Activated gamma-delta T cell treated with Interleukin-2 at 50 U/mL for 16 hours (primary cell): ENCODE measurements around the gene MDN1.
"Not testable (repeated sequence)": the region's sequence is repeated elsewhere in the genome, so short reads cannot be mapped to it uniquely, and the experiment has no call there.

ENCODE experiments used
- DNase-seq: peaks from one replicate; pipeline ENCODE4 v3.0.0-alpha.2; 2020

Gene MDN1

DNA sequence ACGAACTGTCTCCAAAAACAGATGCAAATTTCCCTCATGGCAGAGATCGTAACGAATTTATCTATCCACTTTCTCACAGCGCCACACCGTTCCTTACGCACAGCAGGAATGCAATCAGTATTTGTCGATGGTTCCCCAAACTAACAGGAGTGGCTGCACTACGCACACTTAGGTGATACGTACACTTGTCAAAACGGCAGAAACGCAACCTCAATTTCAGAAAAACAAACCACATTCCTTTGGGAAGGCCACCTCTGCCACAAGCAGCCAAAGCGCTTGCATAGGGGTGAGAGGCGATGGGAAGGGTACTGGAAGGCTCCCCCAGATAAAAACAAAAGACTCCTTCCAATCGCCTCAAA lies 638 bp downstream of the MDN1 start:
- no peak for DNase-seq

DNA sequence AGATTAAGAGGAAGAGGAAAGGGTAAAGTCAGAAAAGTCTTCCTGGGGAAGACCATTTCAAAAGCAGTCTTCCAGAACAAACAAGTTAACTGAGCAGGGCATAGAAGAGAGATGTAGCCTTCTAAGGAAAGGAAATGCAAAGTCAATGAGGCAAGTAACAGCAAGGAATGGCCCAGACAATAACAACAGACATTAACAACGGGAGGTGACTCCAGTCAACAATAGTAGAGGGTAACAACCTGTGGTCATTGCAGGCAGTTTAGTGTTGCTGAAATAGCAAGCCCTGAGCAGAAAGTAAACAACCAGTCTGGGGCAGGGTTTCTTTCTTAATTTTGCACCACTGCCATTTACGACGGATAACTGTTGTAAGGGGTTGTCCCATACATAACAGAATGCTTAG lies 2.1 kb downstream of the MDN1 start:
- DNase-seq: no peak

DNA sequence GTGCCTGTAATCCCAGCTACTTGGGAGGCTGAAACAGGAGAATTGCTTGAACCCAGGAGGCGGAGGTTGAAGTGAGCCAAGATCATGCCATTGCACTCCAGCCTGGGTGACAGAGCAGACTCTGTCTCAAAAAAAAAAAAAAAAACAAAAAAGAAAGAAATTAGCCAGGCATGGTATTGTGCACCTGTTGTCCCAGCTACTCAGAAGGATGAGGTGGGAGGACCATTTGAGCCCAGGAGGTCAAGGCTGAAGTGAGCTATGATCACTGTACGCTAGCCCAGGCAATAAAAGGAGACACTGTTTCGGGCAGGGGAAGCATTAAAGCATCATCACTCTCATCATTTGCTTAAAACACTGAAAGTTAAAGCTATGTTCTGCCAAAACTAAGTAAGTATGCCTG lies 6.2 kb downstream of the MDN1 start:
- not testable (repeated sequence) for DNase-seq

DNA sequence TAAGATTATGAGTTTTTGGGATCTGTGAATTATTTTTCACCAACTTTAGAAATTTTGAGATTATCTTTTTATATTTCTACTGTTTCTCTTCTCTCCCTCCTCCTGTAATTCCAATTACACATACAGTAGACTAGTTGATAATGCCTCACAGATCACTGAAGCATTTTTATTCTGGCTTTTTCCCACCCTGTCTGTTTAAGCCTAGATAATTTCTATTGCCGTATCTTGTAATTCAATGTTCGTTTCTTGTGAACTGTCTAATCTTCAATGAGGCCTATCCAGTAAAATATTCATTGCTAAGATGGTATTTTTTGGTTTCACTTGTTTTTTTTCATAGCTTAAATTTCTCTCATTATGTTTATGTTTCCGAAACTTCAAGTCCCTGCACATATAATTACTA lies 12.0 kb downstream of the MDN1 start:
- DNase-seq: no peak

DNA sequence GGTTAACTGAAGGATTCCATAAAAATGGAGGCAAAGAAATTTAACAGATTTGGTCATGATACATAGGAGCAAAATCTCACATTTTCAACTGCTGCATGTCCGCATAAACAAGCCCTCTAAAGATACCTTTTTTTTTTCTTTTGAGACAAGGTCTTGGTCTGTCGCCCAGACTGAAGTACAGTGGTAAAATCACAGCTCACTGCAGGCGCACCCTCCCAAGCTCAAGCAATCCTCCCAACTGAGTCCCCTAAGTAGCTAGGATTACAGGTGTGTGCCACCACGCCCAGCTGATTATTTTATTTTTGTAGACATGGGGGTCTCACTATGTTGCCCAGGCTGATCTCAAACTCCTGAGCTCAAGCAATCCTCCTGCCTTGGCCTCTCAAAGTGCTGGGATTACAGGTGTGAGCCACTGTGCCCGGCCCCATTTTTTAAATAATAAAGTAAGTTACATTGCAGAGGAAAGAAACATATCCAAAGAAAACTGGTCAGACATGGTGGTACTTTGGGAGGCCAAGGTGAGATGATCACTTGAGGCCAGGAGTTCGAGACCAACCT lies 13.7 kb downstream of the MDN1 start:
- no peak for DNase-seq

DNA sequence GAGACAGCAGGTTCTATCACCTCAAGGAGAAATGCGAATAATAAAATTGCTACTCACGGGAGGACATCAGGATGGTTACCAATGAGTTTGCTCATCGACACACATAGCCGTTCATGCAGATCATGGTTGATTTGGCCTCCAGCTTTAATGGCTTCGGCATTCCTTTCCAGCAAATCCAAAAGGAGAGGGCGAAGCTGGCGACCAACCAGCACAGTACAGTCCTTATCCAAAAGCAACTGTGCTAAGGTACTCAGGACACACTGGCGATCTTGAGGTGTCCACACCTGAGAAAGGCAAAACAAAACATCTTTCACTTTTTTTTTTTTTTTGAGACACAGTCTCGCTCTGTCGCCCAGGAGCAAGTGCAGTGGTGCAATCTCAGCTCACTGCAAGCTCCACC lies 16.3 kb downstream of the MDN1 start:
- no peak for DNase-seq

DNA sequence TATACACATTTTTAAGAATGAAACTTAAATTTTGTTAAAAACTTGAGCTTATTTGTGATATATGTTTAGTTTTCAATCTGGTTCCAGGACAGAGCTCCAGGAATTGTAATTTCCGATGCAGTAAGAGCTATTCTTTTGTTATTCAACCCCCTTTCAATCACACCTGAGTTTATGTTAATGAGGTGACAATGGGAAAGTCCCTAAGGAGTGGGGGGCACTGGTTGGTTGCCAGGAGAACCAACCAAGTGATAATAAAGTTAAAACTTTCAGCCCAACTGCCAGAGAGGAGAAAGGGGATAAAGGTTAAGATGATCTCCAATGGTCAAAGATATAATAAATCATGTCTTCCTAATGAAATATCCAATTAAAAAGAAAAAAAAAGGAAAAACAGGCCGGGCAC lies 19.8 kb downstream of the MDN1 start:
- DNase-seq: no peak

DNA sequence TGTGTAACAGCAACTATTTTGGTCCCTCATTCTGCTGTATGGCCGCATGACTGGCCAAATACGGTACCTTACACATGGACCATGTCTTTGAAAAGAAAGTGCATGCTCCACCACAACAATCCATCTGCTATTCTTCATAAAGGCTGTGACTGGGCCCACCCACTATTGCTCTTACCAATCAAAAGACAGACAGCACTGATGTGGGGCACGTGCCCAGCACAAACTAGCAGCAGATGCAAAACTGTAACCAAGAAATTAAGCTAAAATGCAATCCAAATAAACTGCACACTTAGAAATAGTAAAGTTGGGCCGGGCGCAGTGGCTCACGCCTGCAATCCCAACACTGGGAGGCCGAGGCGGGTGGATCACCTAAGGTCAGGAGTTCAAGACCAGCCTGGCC lies 20.5 kb downstream of the MDN1 start:
- no peak for DNase-seq

DNA sequence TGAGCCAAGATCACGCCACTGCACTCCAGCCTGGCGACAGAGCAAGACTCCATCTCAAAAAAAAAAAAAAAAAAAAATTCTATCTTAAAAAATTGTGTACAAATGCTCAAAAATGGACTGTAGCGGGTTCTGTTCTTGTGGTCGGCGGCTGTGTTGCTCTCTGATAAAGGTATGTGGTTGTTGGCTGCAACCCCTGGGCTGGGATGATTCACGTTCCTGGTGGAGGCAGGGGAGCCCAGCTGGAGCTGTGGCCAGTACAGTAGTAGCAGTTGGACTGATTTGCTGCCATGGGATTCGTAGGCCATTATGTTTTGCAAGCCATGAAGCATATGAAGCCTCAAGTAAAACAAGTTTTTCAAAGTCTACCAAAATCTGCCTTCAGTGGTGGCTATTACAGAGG lies 22.3 kb downstream of the MDN1 start:
- DNase-seq: no peak

DNA sequence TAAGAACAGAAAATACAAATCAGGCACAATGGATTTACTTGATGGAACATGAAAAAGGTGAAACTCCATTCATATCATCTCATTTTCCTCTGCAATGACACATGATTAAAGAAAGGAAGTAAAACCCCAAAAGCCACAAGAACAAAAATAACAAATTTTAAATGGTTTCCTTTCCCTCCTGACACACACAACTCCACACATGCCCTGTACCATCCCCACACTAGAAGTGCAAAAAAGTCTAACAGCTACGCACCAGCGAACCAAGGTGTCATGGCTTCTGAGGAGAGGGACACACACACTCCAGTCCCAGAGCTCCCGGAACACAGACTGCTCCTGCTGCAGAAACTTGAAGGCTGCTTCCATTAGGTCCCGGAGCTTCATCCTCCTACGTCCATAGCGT lies 25.3 kb downstream of the MDN1 start:
- no peak for DNase-seq

DNA sequence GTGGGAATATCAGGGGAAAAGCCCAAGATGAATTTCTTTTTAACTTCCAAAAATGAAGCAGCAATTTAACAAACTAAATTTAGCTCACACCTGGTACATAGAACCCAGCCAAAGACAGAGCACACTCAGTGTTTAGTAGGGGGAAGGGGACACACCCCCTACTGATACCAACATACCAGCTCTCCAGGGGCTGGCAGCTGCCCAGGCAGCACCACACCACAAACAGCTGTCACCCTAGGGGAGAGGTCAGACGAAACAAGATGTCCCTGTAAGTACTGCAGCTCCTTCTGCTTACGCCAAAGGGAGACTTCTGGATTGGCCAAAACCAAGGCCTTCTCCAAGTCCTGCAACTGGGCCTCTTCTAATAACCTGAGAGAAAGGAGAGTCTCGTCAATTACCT lies 26.0 kb downstream of the MDN1 start:
- no peak for DNase-seq

DNA sequence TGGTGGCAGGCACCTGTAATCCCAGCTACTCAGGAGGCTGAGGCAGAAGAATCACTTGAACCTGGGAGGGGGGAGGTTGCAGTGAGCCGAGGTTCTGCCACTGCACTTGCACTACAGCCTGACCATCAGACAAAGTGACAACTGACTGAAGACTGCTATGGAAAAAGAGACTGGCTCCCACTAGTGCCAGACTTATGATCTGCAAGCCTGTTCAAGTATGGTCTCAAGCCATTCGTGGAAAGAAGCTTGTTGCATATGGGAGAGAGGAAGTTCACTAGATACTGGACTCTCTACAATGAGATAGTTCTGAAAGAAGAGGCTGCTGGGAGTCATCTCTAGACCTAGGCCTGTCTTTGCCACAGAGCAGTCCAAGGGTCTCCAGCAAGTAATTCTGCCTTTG lies 26.7 kb downstream of the MDN1 start:
- no peak for DNase-seq

DNA sequence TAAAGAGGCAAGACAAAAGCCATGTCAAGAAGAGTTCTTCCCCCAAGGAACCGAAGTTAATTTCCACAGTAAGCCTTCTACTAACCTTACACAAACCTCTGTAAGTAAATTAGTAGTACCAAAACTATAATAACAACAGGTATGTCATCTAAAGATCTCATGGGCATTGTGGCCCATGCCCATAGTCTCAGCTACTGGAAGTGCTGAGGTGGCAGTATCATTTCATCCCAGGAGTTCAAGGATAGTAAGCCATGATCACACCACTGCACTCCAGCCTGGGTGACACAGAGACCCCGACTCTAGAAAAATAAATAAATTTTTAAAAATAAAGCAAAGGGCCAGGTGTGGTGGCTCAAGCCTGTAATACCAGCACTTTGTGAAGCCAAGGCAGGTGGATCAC lies 29.2 kb downstream of the MDN1 start:
- DNase-seq: no peak

DNA sequence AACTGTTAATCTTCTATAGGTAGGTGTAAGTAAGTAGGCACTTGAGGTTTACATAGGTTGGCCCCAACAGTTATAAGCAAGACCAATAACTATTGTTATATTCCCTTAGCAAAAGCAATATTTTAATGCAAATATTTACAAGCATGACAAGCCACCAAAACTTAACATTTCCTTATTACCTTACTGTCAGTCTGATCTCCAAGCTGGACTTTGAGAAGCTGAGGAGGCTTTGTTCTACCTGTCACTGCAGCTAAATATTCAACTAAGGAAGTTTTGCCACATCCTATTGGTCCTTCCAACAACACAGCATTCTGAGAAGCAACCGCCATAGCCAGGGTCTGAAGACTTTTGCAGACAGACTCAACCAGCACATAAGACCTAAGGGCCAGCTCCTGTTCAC lies 29.6 kb downstream of the MDN1 start:
- DNase-seq: no peak

DNA sequence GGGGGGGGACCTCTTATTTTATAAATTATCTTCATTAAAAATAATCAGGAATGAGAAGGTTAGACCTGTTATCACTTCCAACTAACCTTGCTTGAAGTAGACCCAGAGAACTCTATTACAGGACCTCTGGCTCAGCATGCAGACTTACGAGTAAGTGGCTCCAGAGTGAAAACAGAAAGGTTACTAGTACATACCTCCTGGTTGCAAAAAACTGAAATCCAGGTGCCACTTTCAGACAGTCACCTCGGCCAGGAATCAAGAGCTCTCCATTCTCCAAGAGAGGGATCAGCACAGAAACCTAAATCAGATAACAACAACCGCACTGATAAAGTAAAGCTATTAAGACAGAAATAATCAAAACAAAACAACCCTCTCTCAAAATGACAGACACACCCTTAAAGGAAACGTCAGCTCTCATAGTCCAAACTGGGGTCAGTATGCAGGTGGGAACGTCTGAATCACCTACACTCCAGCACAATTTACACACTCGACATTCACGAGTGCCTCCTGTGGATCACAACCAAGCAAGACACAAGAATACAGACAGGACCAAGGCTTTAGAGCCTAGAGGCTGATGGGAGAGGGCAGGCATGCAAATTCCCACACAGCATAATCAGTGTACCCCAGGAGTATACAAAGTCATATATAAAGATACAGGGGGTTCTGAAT lies 31.8 kb downstream of the MDN1 start:
- no peak for DNase-seq

DNA sequence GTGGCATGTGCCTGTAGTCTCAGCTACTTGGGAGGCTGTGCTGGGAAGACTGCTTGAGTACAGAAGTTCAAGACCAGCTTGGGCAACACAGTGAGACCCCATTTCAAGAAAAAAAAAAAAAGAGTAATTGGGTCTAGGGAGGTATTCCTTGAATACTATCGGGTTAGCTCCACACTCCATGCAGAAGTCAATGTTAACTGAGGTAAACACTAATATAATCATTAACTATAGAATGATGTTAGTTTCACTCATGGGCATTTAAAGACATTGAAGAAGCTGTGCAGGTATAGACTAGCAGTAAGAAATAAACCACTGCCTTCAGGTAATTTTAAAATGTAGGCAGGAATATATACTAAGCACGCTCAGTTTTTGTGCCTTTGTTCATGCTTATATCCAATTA lies 32.6 kb downstream of the MDN1 start:
- DNase-seq: no peak

DNA sequence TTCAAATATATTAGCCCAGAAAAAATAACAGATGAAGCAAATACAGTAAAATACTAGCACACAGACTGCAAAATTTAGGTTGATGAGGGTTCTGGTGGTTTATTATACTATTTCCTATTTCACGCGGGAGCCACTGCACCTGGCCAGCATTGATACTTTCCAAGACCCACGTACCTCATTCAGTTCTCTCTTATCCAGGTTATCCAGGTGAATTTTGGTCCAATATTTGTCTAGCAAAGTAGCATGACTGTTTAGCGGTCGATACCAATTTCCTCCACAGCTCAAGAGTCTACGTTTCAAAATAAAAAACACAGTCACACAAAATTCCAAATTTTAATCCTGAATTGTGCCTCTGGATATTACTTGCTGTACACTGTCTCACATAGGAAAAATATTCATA lies 34.8 kb downstream of the MDN1 start:
- no peak for DNase-seq

DNA sequence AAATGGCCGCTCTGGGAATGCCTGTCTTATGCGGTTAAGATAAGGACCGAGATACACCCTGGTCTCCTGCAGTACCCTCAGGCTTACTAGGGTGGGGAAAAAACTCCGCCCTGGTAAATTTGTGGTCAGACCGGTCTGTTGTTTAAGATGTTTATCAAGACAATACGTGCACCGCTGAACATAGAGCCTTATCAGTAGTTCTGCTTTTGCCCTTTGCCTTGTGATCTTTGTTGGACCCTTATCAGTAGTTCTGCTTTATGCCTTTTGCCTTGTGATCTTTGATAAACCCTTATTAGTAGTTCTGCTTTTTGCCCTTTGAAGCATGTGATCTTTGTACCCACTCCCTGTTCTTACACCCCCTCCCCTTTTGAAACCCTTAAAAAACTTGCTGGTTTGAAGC lies 36.3 kb downstream of the MDN1 start:
- not testable (repeated sequence) for DNase-seq

DNA sequence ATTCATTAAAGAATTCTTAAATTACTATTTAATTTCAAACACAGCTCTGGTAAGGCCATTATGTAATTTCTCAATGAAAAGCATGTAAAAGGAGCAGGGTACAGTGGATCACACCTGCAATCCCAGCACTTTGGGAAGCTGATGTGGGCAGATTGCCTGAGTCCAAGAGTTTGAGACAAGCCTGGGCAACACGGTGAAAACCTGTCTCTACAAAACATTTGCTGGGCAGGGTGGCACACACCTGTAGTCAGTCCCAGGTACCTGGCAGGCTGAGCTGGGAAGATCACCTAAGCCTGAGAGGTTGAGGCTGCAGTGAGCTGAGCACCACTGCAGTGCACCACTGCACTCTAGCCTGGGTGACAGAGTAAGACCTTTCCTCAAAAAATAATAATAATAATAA lies 37.4 kb downstream of the MDN1 start:
- no peak for DNase-seq

DNA sequence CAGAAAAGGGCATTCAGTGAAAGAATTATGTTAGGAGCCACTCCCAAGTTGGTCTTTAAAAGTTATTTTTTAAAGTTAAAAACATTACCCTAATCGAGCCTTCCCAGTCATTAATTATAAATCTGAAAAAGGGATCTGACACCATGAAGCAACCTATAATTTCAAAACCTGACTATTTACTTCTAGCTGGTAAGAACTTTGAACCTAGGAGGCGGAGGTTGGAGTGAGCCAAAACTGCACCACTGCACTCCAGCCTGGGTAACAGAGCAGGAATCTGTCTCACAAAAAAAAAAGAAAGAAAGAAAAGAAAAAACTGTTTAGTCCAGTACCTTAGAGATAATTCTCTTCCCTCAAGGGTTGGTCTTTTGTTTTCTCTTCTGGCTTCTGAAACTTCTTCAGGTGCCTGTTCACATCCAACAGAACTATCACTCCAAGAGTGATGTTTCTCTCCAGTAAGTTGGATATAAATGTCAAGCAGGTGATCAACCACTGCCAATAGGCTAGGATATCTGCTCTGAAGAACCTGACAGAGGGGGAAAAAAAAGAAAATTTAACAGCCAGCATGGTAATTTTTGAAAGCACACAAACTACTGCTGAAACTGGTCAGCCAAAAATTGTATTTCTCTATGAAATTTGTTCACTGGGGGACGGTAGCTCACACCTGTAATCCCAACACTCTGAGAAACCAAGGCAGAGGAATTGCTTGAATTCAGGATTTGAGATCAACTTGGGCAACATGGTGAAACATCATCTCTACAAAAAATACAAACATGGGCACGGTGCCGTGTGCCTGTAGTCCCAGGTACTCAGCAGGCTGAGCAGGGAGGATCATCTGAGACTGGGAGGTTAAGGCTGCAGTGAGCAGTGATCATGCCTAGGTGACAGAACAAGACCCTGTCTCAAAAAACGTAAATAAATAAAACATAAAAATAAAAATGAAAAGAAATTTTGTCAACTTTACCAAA lies 38.2 kb downstream of the MDN1 start:
- DNase-seq: no peak

DNA sequence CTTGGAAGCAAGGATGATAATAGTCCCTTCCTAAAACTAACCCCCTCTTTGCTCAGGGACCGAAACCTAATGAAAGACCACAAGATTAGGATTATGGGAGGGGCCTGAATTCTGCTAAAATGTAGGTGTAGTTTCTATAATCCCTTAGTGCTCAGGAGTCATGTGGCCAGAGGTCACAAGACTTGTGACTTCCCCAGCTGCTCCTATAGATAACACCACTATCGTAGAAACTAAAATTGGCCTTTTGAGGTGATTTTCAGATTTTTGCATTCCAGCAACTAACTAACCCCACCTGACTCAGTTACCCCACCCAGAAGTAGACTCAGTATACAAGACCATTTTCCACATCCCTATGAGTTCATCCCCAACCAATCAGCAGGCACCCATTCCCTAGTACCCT lies 42.1 kb downstream of the MDN1 start:
- DNase-seq: no peak

DNA sequence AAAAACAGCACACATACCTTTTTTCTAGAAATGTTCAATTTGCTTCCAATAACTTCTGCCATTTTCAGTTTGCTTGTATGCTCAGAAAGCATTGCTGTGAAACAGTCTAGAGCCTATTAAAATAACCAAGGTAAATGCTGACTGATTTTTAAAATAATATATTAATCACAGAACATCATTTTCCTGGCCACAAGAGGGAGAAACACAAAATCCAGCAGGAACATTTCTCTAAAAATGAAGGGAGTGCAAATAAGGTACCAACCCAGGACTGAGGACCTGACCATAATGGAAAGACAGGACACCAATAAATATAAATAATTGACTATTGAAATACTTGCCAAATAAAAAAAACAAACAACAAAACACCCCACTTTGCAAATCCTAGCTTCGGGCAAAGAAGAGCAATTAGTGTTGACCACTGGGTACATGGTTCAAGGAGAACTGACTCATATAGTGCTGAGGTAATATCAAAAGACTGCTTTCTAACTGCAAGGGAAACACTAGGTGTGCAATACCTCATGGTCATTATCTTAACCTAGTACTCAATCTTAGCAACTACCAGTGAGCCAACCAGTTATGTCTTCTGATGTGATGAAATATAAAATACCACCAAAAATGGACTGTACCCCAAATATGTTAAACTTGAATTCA lies 42.9 kb downstream of the MDN1 start:
- DNase-seq: no peak

DNA sequence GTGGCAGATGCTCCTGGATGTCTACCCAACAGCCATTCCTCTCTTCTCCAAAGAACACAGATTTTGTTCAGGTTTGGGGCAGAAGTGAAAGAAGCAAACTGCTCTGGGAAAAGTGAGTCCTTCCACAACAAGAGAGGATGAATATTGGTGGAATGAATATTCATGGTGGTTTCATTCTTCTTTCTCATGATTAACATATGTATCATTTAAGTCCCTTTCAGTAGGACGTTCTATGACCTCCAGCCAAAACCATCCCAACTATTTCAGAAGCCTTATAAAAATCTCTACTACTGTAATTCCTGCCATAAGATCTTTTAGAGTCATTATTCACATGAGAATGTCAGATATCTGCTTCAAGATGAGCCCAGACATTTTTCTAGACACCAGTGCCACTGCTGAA lies 44.4 kb downstream of the MDN1 start:
- no peak for DNase-seq

DNA sequence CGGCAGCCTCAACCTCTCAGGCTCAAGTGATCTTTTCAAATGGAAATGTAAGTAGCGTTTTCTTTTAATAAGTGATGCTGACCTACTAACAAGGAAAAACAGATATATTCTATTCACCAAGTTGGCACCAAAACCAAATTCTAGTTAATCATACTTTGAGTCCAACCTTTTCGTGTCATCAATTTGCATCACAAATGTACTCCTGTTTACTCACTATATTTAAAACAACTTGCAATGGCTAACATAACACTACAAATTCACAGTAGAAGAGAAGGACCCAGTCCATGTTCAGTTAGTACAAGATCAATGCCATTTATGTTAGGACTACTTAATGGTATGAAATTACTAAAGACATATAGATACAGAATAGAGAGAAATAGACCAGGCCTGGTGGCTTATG lies 50.0 kb downstream of the MDN1 start:
- DNase-seq: no peak
